Measurements from ENCODE around the gene OR14C36. TPM values are rescaled to one million over a fixed set of nuclear protein-coding genes. Genes with fewer than 3 reads are reported as not detected.

The OR14C36 gene
- total and polyA plus RNA-seq, 4 donors = not detected

- H3K9me3 ChIP-seq (ENCODE audit: control insufficient read depth in 4 of 4, low read length in 3 of 4) = no peaks in the 10 kb centered on the region
- H3K4me1 ChIP-seq (ENCODE audit: control insufficient read depth in 4 of 4, insufficient read depth in 4 of 4, low read length in 3 of 4) = no peaks in the 10 kb centered on the region
- H3K36me3 ChIP-seq (ENCODE audit: control insufficient read depth in 4 of 4, insufficient read depth in 3 of 4, low read depth in 1 of 4, low read length in 3 of 4) = no peaks in the 10 kb centered on the region
- no peak for DNase-seq (ENCODE audit: low spot score)
- H3K27me3 ChIP-seq (ENCODE audit: control insufficient read depth in 4 of 4, insufficient read depth in 4 of 4, low read length in 3 of 4) = no peaks in the 10 kb centered on the region
- H3K4me3 ChIP-seq (ENCODE audit: low read depth in 1 of 3, low read length in 3 of 3) = no peak overlapping the region
- no peak overlapping the region for H3K27ac ChIP-seq (ENCODE audit: low read depth in 1 of 2, low read length in 2 of 2)
- WGBS = 72% methylated on average over 4 of the region's 4 CpGs
- TF ChIP-seq HNF4G (IDR thresholded peaks at IDR 0.05) (no peak), GABPA (IDR thresholded peaks at IDR 0.05 in 1 of 2, conservative IDR thresholded peaks at IDR 0.05 in 1 of 2) (no peak), FOXA1 (IDR thresholded peaks at IDR 0.05) (no peak), JUND (IDR thresholded peaks at IDR 0.05) (no peak), SP1 (IDR thresholded peaks at IDR 0.05) (no peak), NR2F2 (IDR thresholded peaks at IDR 0.05) (no peak), HNF4A (conservative IDR thresholded peaks at IDR 0.05) (no peak), RAD21 (IDR thresholded peaks at IDR 0.05) (no peak), EGR1 (IDR thresholded peaks at IDR 0.05; ENCODE audit: low read depth in 2 of 2) (no peak), CTCF (IDR thresholded peaks at IDR 0.05; ENCODE audit: low read depth, low read length, missing input control) (no peak), MAX (IDR thresholded peaks at IDR 0.05) (no peak), YY1 (IDR thresholded peaks at IDR 0.05) (no peak), TAF1 (conservative IDR thresholded peaks at IDR 0.05) (no peak), ATF3 (IDR thresholded peaks at IDR 0.05) (no peak)
- no peak overlapping the region for H3K9ac ChIP-seq (ENCODE audit: low read depth in 1 of 2, low read length in 2 of 2)
Measured at GRCh38 chr1:248373761-248374160, 25.2 kb downstream of the OR14C36 start.

GRCh38 chr1:248375446-248375845 lies 26.9 kb downstream of the OR14C36 start, which contains the start of gene OR2T6:
Gene OR2T6 (plus strand): TSS chr1:248375746. CDS start chr1:248387609, 11,863 bp downstream.
- TF ChIP-seq HNF4A (conservative IDR thresholded peaks at IDR 0.05) (no peak), REST (IDR thresholded peaks at IDR 0.05) (no peak), GABPA (IDR thresholded peaks at IDR 0.05 in 1 of 2, conservative IDR thresholded peaks at IDR 0.05 in 1 of 2) (no peak), ATF3 (IDR thresholded peaks at IDR 0.05) (no peak), CTCF (IDR thresholded peaks at IDR 0.05; ENCODE audit: low read depth, low read length, missing input control) (no peak), FOXA2 (IDR thresholded peaks at IDR 0.05) (no peak), HNF4G (IDR thresholded peaks at IDR 0.05) (no peak), FOXA1 (IDR thresholded peaks at IDR 0.05) (no peak), ZBTB33 (IDR thresholded peaks at IDR 0.05) (no peak), SP1 (IDR thresholded peaks at IDR 0.05) (no peak), RXRA (IDR thresholded peaks at IDR 0.05) (no peak), MAX (IDR thresholded peaks at IDR 0.05) (no peak), JUND (IDR thresholded peaks at IDR 0.05) (no peak), YY1 (IDR thresholded peaks at IDR 0.05) (no peak), TAF1 (conservative IDR thresholded peaks at IDR 0.05) (no peak), NR2F2 (IDR thresholded peaks at IDR 0.05) (no peak), EGR1 (IDR thresholded peaks at IDR 0.05; ENCODE audit: low read depth in 2 of 2) (no peak), RAD21 (IDR thresholded peaks at IDR 0.05) (no peak)
- DNase-seq (ENCODE audit: low spot score) = no peak

More at GRCh38 chr1:248375446-248375845, 26.9 kb downstream of the OR14C36 start, which contains the start of gene OR2T6:
- Histone ChIP-seq H3K27ac (ENCODE audit: low read depth in 1 of 2, low read length in 2 of 2) (no peak within 1 kb of the TSS), H3K9me3 (ENCODE audit: control insufficient read depth in 4 of 4, low read length in 3 of 4) (no peaks in the 10 kb centered on the region), H3K27me3 (ENCODE audit: control insufficient read depth in 4 of 4, insufficient read depth in 4 of 4, low read length in 3 of 4) (no peaks in the 10 kb centered on the region), H3K36me3 (ENCODE audit: control insufficient read depth in 4 of 4, insufficient read depth in 3 of 4, low read depth in 1 of 4, low read length in 3 of 4) (no peaks in the 10 kb centered on the region), H3K4me3 (ENCODE audit: low read depth in 1 of 3, low read length in 3 of 3) (no peak within 1 kb of the TSS), H3K4me1 (ENCODE audit: control insufficient read depth in 4 of 4, insufficient read depth in 4 of 4, low read length in 3 of 4) (no peaks in the 10 kb centered on the region), H3K9ac (ENCODE audit: low read depth in 1 of 2, low read length in 2 of 2) (no peak within 1 kb of the TSS)
